IPS-18a (cell line): ENCODE results near the gene EPHA4.

Experiments
- H3K27ac ChIP-seq: one replicate; pipeline ENCODE4 v1.5.1; 2013; ENCODE audit warnings: low read length
- H3K27me3 ChIP-seq: one replicate; pipeline ENCODE4 v1.6.1; 2013; ENCODE audit warnings: mild to moderate bottlenecking, low read length; ENCODE audit not compliant: control insufficient read depth, insufficient read depth
- H3K36me3 ChIP-seq: one replicate; pipeline ENCODE4 v1.6.1; 2013; ENCODE audit warnings: low read depth, low read length; ENCODE audit not compliant: control insufficient read depth
- H3K4me1 ChIP-seq: one replicate; pipeline ENCODE4 v1.6.1; 2013; ENCODE audit warnings: low read depth, low read length; ENCODE audit not compliant: control insufficient read depth
- H3K4me3 ChIP-seq: one replicate; pipeline ENCODE4 v1.5.1; 2013; ENCODE audit warnings: low read length
- H3K9ac ChIP-seq: one replicate; pipeline ENCODE4 v1.6.1; 2013; ENCODE audit warnings: mild to moderate bottlenecking, low read length, moderate library complexity
- H3K9me3 ChIP-seq: one replicate; pipeline ENCODE4 v1.6.1; 2013; ENCODE audit warnings: low read depth, low read length; ENCODE audit not compliant: control insufficient read depth

The EPHA4 gene

DNA sequence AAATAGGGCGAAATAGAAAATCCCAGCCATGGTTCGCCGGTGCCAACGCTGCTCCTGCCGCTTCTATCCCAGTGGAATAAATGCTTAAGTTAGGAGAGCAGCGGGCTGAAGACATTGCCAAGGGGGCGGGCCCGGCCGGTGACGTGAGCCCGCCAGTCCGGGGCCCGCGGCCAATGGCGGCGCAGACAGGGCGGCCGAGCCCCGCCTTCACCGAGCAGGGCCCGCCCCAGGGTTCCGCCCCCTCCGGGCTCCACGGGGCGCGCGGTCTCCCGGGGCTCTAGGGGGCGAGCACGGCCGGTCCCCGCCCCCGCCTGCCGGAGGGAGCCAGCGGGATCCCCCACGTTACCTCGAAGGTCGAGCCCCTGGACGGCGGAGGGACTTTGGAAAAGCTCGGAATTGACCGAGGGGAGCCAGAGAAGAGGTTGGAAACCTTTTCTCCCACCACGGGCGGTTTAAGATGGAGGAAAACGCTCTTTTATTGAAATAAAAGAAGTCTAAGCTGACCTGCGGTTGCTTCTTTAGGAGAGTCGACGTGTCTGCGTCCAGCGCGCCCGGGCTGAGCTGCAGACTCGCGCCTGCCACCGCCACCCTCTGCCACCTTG, at the start of gene EPHA4:
Gene EPHA4 (minus strand): TSS at position 86 of the 602 bp plus-strand sequence. CDS start 56 bp downstream, at position 30.
- Histone ChIP-seq H3K9ac (peak within 1 kb of the TSS; percentile 48), H3K27me3 (peaks cover 57% of the 10 kb centered on the region), H3K4me1 (peaks cover 41% of the 10 kb centered on the region), H3K36me3 (no peaks in the 10 kb centered on the region), H3K27ac (no peak within 1 kb of the TSS), H3K9me3 (no peaks in the 10 kb centered on the region), H3K4me3 (peak within 1 kb of the TSS; percentile 84)

DNA sequence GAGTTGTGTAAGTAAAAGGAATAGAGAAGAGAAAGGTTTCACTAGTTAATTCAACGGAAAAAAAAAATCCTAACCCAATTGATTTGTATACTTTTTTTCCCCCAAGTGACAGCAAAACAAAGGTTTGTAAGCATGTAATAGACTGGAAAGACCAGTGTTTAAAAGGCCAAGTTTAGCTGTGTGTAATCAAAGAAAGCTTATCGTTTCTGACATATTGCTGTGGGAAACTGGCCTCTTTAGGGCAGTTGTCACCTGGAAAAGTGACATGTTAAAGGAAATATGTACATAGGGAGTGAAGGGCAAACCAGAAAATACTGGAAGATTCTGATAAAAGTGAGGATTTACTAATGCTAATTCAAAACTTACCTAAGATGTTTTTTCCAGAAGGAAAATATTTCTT, 45.9 kb upstream of the EPHA4 start:
- H3K9me3 ChIP-seq, result no peaks in the 10 kb centered on the region
- no peak overlapping the region for H3K9ac ChIP-seq
- H3K4me1 ChIP-seq, result no peaks in the 10 kb centered on the region
- H3K4me3 ChIP-seq, result no peak overlapping the region
- H3K36me3 ChIP-seq, result no peaks in the 10 kb centered on the region
- H3K27me3 ChIP-seq, result no peaks in the 10 kb centered on the region
- H3K27ac ChIP-seq, result no peak overlapping the region

- H3K9ac ChIP-seq, result no peak overlapping the region
- H3K4me3 ChIP-seq, result no peak overlapping the region
These were observed 44.5 kb upstream of the EPHA4 start for GRCh38 chr2:221616561-221616960.

DNA sequence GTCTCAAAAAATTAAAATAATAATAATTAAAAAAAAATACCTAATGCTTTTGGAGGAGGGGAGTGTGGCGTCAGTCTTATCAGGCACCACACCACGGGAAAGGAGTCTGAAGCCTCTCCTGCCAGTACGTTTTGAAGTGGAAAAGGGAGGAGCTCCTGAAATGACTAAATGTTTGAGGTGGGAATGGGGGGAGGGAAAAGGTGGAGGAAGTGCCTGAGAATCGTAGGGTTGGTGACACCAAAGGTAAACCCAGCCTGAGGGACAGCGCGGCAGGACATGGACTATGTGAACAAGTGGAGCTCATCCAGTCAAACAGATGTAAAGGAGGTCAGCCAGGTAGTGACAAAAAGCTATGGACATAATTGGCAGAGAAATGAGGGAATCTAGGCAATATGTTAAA, 42.2 kb upstream of the EPHA4 start:
- H3K4me1 ChIP-seq, result peaks cover 7% of the 10 kb centered on the region
- H3K27ac ChIP-seq, result no peak overlapping the region
- no peaks in the 10 kb centered on the region for H3K9me3 ChIP-seq
- H3K27me3 ChIP-seq, result no peaks in the 10 kb centered on the region
- no peak overlapping the region for H3K4me3 ChIP-seq
- no peak overlapping the region for H3K9ac ChIP-seq
- H3K36me3 ChIP-seq, result no peaks in the 10 kb centered on the region

More at GRCh38 chr2:221616561-221616960, 44.5 kb upstream of the EPHA4 start:
- Histone ChIP-seq H3K4me1 (no peaks in the 10 kb centered on the region), H3K36me3 (no peaks in the 10 kb centered on the region), H3K27ac (no peak overlapping the region), H3K27me3 (no peaks in the 10 kb centered on the region), H3K9me3 (no peaks in the 10 kb centered on the region)

- Histone ChIP-seq H3K27ac (no peak overlapping the region), H3K4me3 (no peak overlapping the region), H3K27me3 (no peaks in the 10 kb centered on the region), H3K36me3 (no peaks in the 10 kb centered on the region), H3K9me3 (no peaks in the 10 kb centered on the region), H3K4me1 (peaks cover 7% of the 10 kb centered on the region), H3K9ac (no peak overlapping the region)
These were observed 40.7 kb upstream of the EPHA4 start for GRCh38 chr2:221612800-221613199.

DNA sequence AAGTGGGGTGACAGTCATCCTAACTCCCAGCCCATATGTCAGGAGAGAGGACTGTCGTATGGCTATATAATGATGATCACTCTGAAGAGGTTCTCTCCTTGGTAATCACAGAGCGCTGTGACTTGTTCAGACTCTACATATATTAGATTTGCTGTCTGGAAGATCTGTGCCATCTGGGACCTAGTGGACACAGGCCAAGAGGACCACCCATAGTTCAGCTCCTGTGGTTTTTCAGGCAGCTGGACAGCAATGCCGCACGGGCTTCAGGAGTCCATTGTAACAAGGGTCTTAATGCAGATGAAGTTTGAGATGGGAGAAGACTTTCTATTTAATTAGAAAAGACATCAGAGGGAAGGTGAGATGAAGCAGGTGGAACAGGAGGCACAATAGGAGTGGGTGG, 40.1 kb upstream of the EPHA4 start:
- Histone ChIP-seq H3K27ac (no peak overlapping the region), H3K4me1 (peaks cover 7% of the 10 kb centered on the region), H3K4me3 (no peak overlapping the region), H3K9ac (no peak overlapping the region), H3K36me3 (no peaks in the 10 kb centered on the region), H3K9me3 (no peaks in the 10 kb centered on the region), H3K27me3 (no peaks in the 10 kb centered on the region)

GRCh38 chr2:221610675-221611074, 38.6 kb upstream of the EPHA4 start:
- H3K4me1 ChIP-seq, result peaks cover 21% of the 10 kb centered on the region
- H3K4me3 ChIP-seq, result no peak overlapping the region
- no peak overlapping the region for H3K9ac ChIP-seq
- H3K9me3 ChIP-seq, result no peaks in the 10 kb centered on the region
- no peaks in the 10 kb centered on the region for H3K36me3 ChIP-seq
- H3K27me3 ChIP-seq, result no peaks in the 10 kb centered on the region
- no peak overlapping the region for H3K27ac ChIP-seq

DNA sequence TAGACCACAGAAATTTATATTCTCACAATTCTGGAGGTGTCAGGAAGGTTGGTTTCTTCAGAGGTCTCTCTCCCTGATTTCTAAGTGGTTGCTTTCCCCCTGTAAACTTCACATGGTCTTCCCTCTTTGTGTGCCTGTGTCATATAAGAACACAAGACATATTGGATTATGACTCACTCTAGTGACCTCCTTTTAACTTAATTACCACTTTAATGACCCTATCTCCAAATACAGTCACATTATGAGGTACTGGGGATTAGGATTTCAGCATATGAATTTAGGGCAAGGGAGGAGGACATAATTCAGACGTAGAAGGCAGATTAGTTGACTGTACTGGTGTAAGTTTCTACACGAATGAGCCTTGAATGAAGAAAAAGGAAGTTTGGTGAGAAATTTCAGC, 38.2 kb upstream of the EPHA4 start:
- no peaks in the 10 kb centered on the region for H3K36me3 ChIP-seq
- no peak overlapping the region for H3K27ac ChIP-seq
- H3K9me3 ChIP-seq, result no peaks in the 10 kb centered on the region
- H3K4me1 ChIP-seq, result peaks cover 25% of the 10 kb centered on the region
- no peak overlapping the region for H3K4me3 ChIP-seq
- no peak overlapping the region for H3K9ac ChIP-seq
- no peaks in the 10 kb centered on the region for H3K27me3 ChIP-seq

- no peak overlapping the region for H3K4me3 ChIP-seq
- no peak overlapping the region for H3K27ac ChIP-seq
- H3K36me3 ChIP-seq, result no peaks in the 10 kb centered on the region
- H3K27me3 ChIP-seq, result no peaks in the 10 kb centered on the region
- no peaks in the 10 kb centered on the region for H3K9me3 ChIP-seq
- no peak overlapping the region for H3K9ac ChIP-seq
- H3K4me1 ChIP-seq, result peaks cover 42% of the 10 kb centered on the region
These were observed 36.3 kb upstream of the EPHA4 start for GRCh38 chr2:221608442-221608841.

GRCh38 chr2:221606424-221606823, 34.3 kb upstream of the EPHA4 start:
- no peaks in the 10 kb centered on the region for H3K27me3 ChIP-seq
- H3K9me3 ChIP-seq, result no peaks in the 10 kb centered on the region
- no peak overlapping the region for H3K9ac ChIP-seq
- H3K27ac ChIP-seq, result no peak overlapping the region
- no peaks in the 10 kb centered on the region for H3K36me3 ChIP-seq
- peaks cover 43% of the 10 kb centered on the region for H3K4me1 ChIP-seq
- H3K4me3 ChIP-seq, result peak overlapping the region; percentile 16

- Histone ChIP-seq H3K4me3 (no peak overlapping the region), H3K27me3 (no peaks in the 10 kb centered on the region), H3K4me1 (peaks cover 46% of the 10 kb centered on the region), H3K36me3 (no peaks in the 10 kb centered on the region), H3K9ac (no peak overlapping the region), H3K9me3 (no peaks in the 10 kb centered on the region), H3K27ac (no peak overlapping the region)
These were observed 33.7 kb upstream of the EPHA4 start for GRCh38 chr2:221605751-221606240.

- no peaks in the 10 kb centered on the region for H3K9me3 ChIP-seq
- peaks cover 39% of the 10 kb centered on the region for H3K4me1 ChIP-seq
- no peak overlapping the region for H3K27ac ChIP-seq
These were observed 30.8 kb upstream of the EPHA4 start for GRCh38 chr2:221602938-221603337.

More at GRCh38 chr2:221602938-221603337, 30.8 kb upstream of the EPHA4 start:
- Histone ChIP-seq H3K36me3 (no peaks in the 10 kb centered on the region), H3K9ac (no peak overlapping the region), H3K27me3 (no peaks in the 10 kb centered on the region), H3K4me3 (no peak overlapping the region)
